SK-N-MC (cell line): ENCODE data around the gene RGS3.

ENCODE experiments used
- EZH2 ChIP-seq: fragments of 200-600 bp; sonication (generic); IDR thresholded peaks from one replicate; pipeline ENCODE4 v1.6.1; 2017; ENCODE audit warnings: antibody characterized with exemption
- POLR2AphosphoS5 ChIP-seq: IDR thresholded peaks from 2 replicates; pipeline ENCODE4 v1.6.1; 2012; ENCODE audit warnings: mild to moderate bottlenecking, low read depth, low read length, borderline replicate concordance

GRCh38 chr9:113476511-113476916 is 13.0 kb downstream of the RGS3 start:
- TF ChIP-seq POLR2AphosphoS5 (no peak), EZH2 (no peak)
